Measurements from ENCODE around the gene SRC. TPM values are rescaled to one million over a fixed set of nuclear protein-coding genes. Genes with fewer than 3 reads are reported as not detected.
"Not testable (repeated sequence)": the region's sequence is repeated elsewhere in the genome, so short reads cannot be mapped to it uniquely, and the experiment has no call there.

Gene SRC
- total RNA-seq, 1 experiment from 2014 or later = 7.6 TPM

GRCh38 chr20:37364013-37364926 is 18.3 kb downstream of the SRC start:
- peak in 1 of 2 experiments; percentile 38 for DNase-seq (ENCODE audit: low read depth in 1 of 2, low spot score in 2 of 2)
- no peaks in the 10 kb centered on the region for H3K27me3 ChIP-seq (replicated peaks)
- no peaks in the 10 kb centered on the region for H3K9me3 ChIP-seq (replicated peaks)
- H3K36me3 ChIP-seq = peaks cover 9% of the 10 kb centered on the region
- no peaks in the 10 kb centered on the region for H3K4me1 ChIP-seq (replicated peaks)
- H3K4me3 ChIP-seq = no peak overlapping the region
- no peak overlapping the region for H3K27ac ChIP-seq

- Histone ChIP-seq H3K36me3 (peaks cover 9% of the 10 kb centered on the region), H3K27me3 (replicated peaks) (no peaks in the 10 kb centered on the region), H3K9me3 (replicated peaks) (no peaks in the 10 kb centered on the region), H3K27ac (no peak overlapping the region), H3K4me3 (no peak overlapping the region), H3K4me1 (replicated peaks) (no peaks in the 10 kb centered on the region)
- DNase-seq (ENCODE audit: low read depth in 1 of 2, low spot score in 2 of 2) = no peak
Observed at GRCh38 chr20:37364927-37365272, 19.0 kb downstream of the SRC start.

GRCh38 chr20:37365760-37366638 is 20.1 kb downstream of the SRC start:
- H3K27ac ChIP-seq = no peak overlapping the region

GRCh38 chr20:37366743-37367142 is 20.8 kb downstream of the SRC start:
- no peaks in the 10 kb centered on the region for H3K9me3 ChIP-seq (replicated peaks)
- H3K36me3 ChIP-seq = peaks cover 9% of the 10 kb centered on the region
- H3K27me3 ChIP-seq (replicated peaks) = no peaks in the 10 kb centered on the region
- H3K4me3 ChIP-seq = no peak overlapping the region
- H3K27ac ChIP-seq = no peak overlapping the region
- no peak for DNase-seq (ENCODE audit: low read depth in 1 of 2, low spot score in 2 of 2)
- no peaks in the 10 kb centered on the region for H3K4me1 ChIP-seq (replicated peaks)

More at GRCh38 chr20:37365760-37366638, 20.1 kb downstream of the SRC start:
- no peaks in the 10 kb centered on the region for H3K27me3 ChIP-seq (replicated peaks)
- H3K36me3 ChIP-seq = peaks cover 9% of the 10 kb centered on the region
- DNase-seq (ENCODE audit: low read depth in 1 of 2, low spot score in 2 of 2) = no peak
- H3K4me1 ChIP-seq (replicated peaks) = no peaks in the 10 kb centered on the region
- H3K9me3 ChIP-seq (replicated peaks) = no peaks in the 10 kb centered on the region
- no peak overlapping the region for H3K4me3 ChIP-seq

GRCh38 chr20:37369846-37370245 is 23.9 kb downstream of the SRC start:
- DNase-seq (ENCODE audit: low read depth in 1 of 2, low spot score in 2 of 2) = no peak
- H3K27me3 ChIP-seq (replicated peaks) = no peaks in the 10 kb centered on the region

GRCh38 chr20:37371845-37372244 is 25.9 kb downstream of the SRC start:
- H3K27ac ChIP-seq; H3K9me3 ChIP-seq (replicated peaks); H3K27me3 ChIP-seq (replicated peaks); H3K4me1 ChIP-seq (replicated peaks); H3K36me3 ChIP-seq; DNase-seq (ENCODE audit: low read depth in 1 of 2, low spot score in 2 of 2); H3K4me3 ChIP-seq: not testable (repeated sequence)

More at GRCh38 chr20:37369846-37370245, 23.9 kb downstream of the SRC start:
- Histone ChIP-seq H3K4me3 (no peak overlapping the region), H3K9me3 (replicated peaks) (no peaks in the 10 kb centered on the region), H3K36me3 (peaks cover 9% of the 10 kb centered on the region), H3K4me1 (replicated peaks) (no peaks in the 10 kb centered on the region), H3K27ac (no peak overlapping the region)

GRCh38 chr20:37372441-37372840 is 26.5 kb downstream of the SRC start:
- Histone ChIP-seq H3K4me3 (no peak overlapping the region), H3K36me3 (0 out of 2 replicates have a peak, but pooled peaks cover 3% of the 10 kb centered on the region), H3K27ac (no peak overlapping the region), H3K9me3 (replicated peaks) (no peaks in the 10 kb centered on the region), H3K27me3 (replicated peaks) (no peaks in the 10 kb centered on the region), H3K4me1 (replicated peaks) (no peaks in the 10 kb centered on the region)
- no peak for DNase-seq (ENCODE audit: low read depth in 1 of 2, low spot score in 2 of 2)

- no peaks in the 10 kb centered on the region for H3K4me1 ChIP-seq (replicated peaks)
- H3K36me3 ChIP-seq = 0 out of 2 replicates have a peak, but pooled peaks cover 3% of the 10 kb centered on the region
- no peak for DNase-seq (ENCODE audit: low read depth in 1 of 2, low spot score in 2 of 2)
- H3K4me3 ChIP-seq = no peak overlapping the region
- H3K27ac ChIP-seq = no peak overlapping the region
- H3K27me3 ChIP-seq (replicated peaks) = no peaks in the 10 kb centered on the region
- no peaks in the 10 kb centered on the region for H3K9me3 ChIP-seq (replicated peaks)
Observed at GRCh38 chr20:37373020-37373598, 27.2 kb downstream of the SRC start.

GRCh38 chr20:37375227-37375626 is 29.3 kb downstream of the SRC start:
- H3K27ac ChIP-seq = no peak overlapping the region
- no peaks in the 10 kb centered on the region for H3K9me3 ChIP-seq (replicated peaks)
- H3K27me3 ChIP-seq (replicated peaks) = no peaks in the 10 kb centered on the region
- no peak for DNase-seq (ENCODE audit: low read depth in 1 of 2, low spot score in 2 of 2)
- no peak overlapping the region for H3K4me3 ChIP-seq
- H3K4me1 ChIP-seq (replicated peaks) = peaks cover 9% of the 10 kb centered on the region
- H3K36me3 ChIP-seq = 0 out of 2 replicates have a peak, but pooled peaks cover 3% of the 10 kb centered on the region

- Histone ChIP-seq H3K4me1 (replicated peaks) (peaks cover 9% of the 10 kb centered on the region), H3K9me3 (replicated peaks) (no peaks in the 10 kb centered on the region), H3K4me3 (no peak overlapping the region), H3K27ac (no peak overlapping the region), H3K27me3 (replicated peaks) (no peaks in the 10 kb centered on the region), H3K36me3 (0 out of 2 replicates have a peak, but pooled peaks cover 3% of the 10 kb centered on the region)
- DNase-seq (ENCODE audit: low read depth in 1 of 2, low spot score in 2 of 2) = no peak
Observed at GRCh38 chr20:37376324-37376723, 30.4 kb downstream of the SRC start.

- peaks cover 9% of the 10 kb centered on the region for H3K4me1 ChIP-seq (replicated peaks)
Observed at GRCh38 chr20:37376791-37377190, 30.9 kb downstream of the SRC start.

GRCh38 chr20:37377346-37378081 is 31.6 kb downstream of the SRC start:
- Histone ChIP-seq H3K4me1 (replicated peaks) (peaks cover 9% of the 10 kb centered on the region), H3K4me3 (no peak overlapping the region), H3K9me3 (replicated peaks) (no peaks in the 10 kb centered on the region), H3K27me3 (replicated peaks) (no peaks in the 10 kb centered on the region), H3K27ac (no peak overlapping the region), H3K36me3 (0 out of 2 replicates have a peak, but pooled peaks cover 3% of the 10 kb centered on the region)
- DNase-seq (ENCODE audit: low read depth in 1 of 2, low spot score in 2 of 2) = no peak

More at GRCh38 chr20:37376791-37377190, 30.9 kb downstream of the SRC start:
- Histone ChIP-seq H3K36me3 (0 out of 2 replicates have a peak, but pooled peaks cover 3% of the 10 kb centered on the region), H3K9me3 (replicated peaks) (no peaks in the 10 kb centered on the region), H3K27ac (no peak overlapping the region), H3K4me3 (no peak overlapping the region), H3K27me3 (replicated peaks) (no peaks in the 10 kb centered on the region)
- no peak for DNase-seq (ENCODE audit: low read depth in 1 of 2, low spot score in 2 of 2)

- H3K4me1 ChIP-seq (replicated peaks) = peaks cover 9% of the 10 kb centered on the region
- no peaks in the 10 kb centered on the region for H3K27me3 ChIP-seq (replicated peaks)
- no peaks in the 10 kb centered on the region for H3K9me3 ChIP-seq (replicated peaks)
- DNase-seq (ENCODE audit: low read depth in 1 of 2, low spot score in 2 of 2) = no peak
- no peak overlapping the region for H3K27ac ChIP-seq
- H3K36me3 ChIP-seq = 0 out of 2 replicates have a peak, but pooled peaks cover 3% of the 10 kb centered on the region
- no peak overlapping the region for H3K4me3 ChIP-seq
Observed at GRCh38 chr20:37378420-37378784, 32.5 kb downstream of the SRC start.
